Measurements from ENCODE around the gene CDH10.

The CDH10 gene

GRCh38 chr5:24598956-24599355 lies 45.8 kb downstream of the CDH10 start:
- DNase-seq (ENCODE audit: low read depth in 3 of 3) = no peak

GRCh38 chr5:24595329-24595728 lies 49.4 kb downstream of the CDH10 start:
- DNase-seq (ENCODE audit: low read depth in 3 of 3) = no peak

GRCh38 chr5:24591426-24591825 lies 53.4 kb downstream of the CDH10 start:
- DNase-seq (ENCODE audit: low read depth in 3 of 3) = no peak

GRCh38 chr5:24589566-24589965 lies 55.2 kb downstream of the CDH10 start:
- DNase-seq (ENCODE audit: low read depth in 3 of 3) = no peak

GRCh38 chr5:24585751-24586150 lies 59.0 kb downstream of the CDH10 start:
- no peak for DNase-seq (ENCODE audit: low read depth in 3 of 3)

GRCh38 chr5:24571302-24571701 lies 73.5 kb downstream of the CDH10 start:
- DNase-seq (ENCODE audit: low read depth in 3 of 3) = no peak

- no peak for DNase-seq (ENCODE audit: low read depth in 3 of 3)
These were observed 77.8 kb downstream of the CDH10 start for GRCh38 chr5:24566933-24567332.

- DNase-seq (ENCODE audit: low read depth in 3 of 3) = no peak
These were observed 89.5 kb downstream of the CDH10 start for GRCh38 chr5:24555229-24555628.

GRCh38 chr5:24547132-24547531 lies 97.6 kb downstream of the CDH10 start:
- no peak for DNase-seq (ENCODE audit: low read depth in 3 of 3)

GRCh38 chr5:24539613-24540012 lies 105.2 kb downstream of the CDH10 start:
- no peak for DNase-seq (ENCODE audit: low read depth in 3 of 3)

GRCh38 chr5:24538346-24538745 lies 106.4 kb downstream of the CDH10 start:
- DNase-seq (ENCODE audit: low read depth in 3 of 3) = no peak

GRCh38 chr5:24535646-24536045 lies 109.1 kb downstream of the CDH10 start:
- DNase-seq (ENCODE audit: low read depth in 3 of 3) = no peak

- DNase-seq (ENCODE audit: low read depth in 3 of 3) = no peak
These were observed 113.9 kb downstream of the CDH10 start for GRCh38 chr5:24530906-24531305.

- no peak for DNase-seq (ENCODE audit: low read depth in 3 of 3)
These were observed 119.4 kb downstream of the CDH10 start for GRCh38 chr5:24525414-24525813.

- DNase-seq (ENCODE audit: low read depth in 3 of 3) = no peak
These were observed 132.4 kb downstream of the CDH10 start for GRCh38 chr5:24512423-24512822.

- DNase-seq (ENCODE audit: low read depth in 3 of 3) = no peak
These were observed 134.2 kb downstream of the CDH10 start for GRCh38 chr5:24510523-24510988.

- DNase-seq (ENCODE audit: low read depth in 3 of 3) = no peak
These were observed 134.8 kb downstream of the CDH10 start for GRCh38 chr5:24509943-24510342.

GRCh38 chr5:24505258-24505657 lies 139.5 kb downstream of the CDH10 start:
- DNase-seq (ENCODE audit: low read depth in 3 of 3) = no peak

GRCh38 chr5:24497591-24498157 lies 147.1 kb downstream of the CDH10 start:
- no peak for DNase-seq (ENCODE audit: low read depth in 3 of 3)

GRCh38 chr5:24497145-24497544 lies 147.6 kb downstream of the CDH10 start:
- DNase-seq (ENCODE audit: low read depth in 3 of 3) = no peak

GRCh38 chr5:24496268-24496667 lies 148.5 kb downstream of the CDH10 start:
- no peak for DNase-seq (ENCODE audit: low read depth in 3 of 3)

- DNase-seq (ENCODE audit: low read depth in 3 of 3) = no peak
These were observed 152.5 kb downstream of the CDH10 start for GRCh38 chr5:24492229-24492628.

- no peak for DNase-seq (ENCODE audit: low read depth in 3 of 3)
These were observed 153.3 kb downstream of the CDH10 start for GRCh38 chr5:24491490-24491889.

Measured in stimulated activated CD4-positive, alpha-beta T cell treated with anti-CD3 and anti-CD28 coated beads, TNF-alpha, amount 100 ng/mL, for 4 hours (primary cell).